ENCODE data around the gene ADD3. TPM values are rescaled to one million over a fixed set of nuclear protein-coding genes. Genes with fewer than 3 reads are reported as not detected.

Gene ADD3
- total and polyA plus RNA-seq, 8 donors: 31.9 to 83.3 (median 47.2) TPM

DNA sequence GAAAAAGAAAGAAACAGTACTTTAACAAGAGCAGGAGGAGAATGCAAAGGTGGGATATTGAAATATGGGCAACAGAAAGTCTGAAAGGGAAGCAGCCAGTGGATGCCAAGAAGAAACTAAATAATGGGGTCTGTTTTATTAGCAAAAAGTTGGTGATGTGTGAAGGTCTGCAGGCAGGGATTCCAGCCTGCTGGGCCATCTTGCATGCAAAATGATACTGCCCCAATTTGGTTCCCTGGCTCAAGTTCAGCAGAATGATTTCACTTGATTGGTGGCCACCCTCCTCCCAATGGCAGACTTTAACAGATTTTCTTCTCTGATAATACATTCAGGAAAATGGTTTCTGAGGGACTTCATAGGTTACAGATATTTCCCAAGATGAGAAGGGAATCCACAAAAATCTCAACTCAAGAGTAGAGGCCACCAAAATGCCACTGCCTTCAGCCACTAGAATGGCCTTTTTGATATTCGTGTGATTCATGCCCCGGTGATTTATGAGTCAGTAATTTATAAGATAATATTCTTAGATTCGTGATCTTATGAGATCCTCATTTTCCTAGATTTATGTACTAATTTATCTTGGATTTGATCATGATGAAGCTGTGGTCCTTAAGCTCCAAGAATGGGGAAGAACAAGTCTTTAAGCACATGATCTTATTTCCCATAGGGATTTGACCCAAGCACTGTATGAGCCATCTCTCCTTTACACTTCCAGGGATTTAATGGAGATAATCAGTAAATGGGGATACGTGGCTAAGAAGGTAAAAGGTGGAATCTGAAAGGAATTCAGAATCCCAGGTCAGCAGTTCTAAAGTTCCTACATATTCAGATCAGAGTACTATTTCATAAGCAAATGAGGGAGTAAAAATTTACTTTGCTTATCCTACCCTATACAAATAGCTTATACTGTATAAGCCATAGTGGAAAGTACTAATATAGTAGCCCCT is 32.3 kb upstream of the ADD3 start:
- Histone ChIP-seq H3K4me1 (peaks cover 17 to 38% (median 18%) of the 10 kb centered on the region in 3 donors), H3K27me3 (no peaks in the 10 kb centered on the region), H3K36me3 (no peaks in the 10 kb centered on the region), H3K27ac (peak overlapping the region in 3 of 4 donors; percentile 6 to 8 (median 6)), H3K9me3 (no peaks in the 10 kb centered on the region), H3K4me3 (no peak overlapping the region)
- WGBS, 2 donors: 64 to 66% methylated on average over 4 of the region's 4 CpGs
- DNase-seq (no peak), FAIRE-seq (no peak), ATAC-seq (no peak)
- TF ChIP-seq, protein P1, sequence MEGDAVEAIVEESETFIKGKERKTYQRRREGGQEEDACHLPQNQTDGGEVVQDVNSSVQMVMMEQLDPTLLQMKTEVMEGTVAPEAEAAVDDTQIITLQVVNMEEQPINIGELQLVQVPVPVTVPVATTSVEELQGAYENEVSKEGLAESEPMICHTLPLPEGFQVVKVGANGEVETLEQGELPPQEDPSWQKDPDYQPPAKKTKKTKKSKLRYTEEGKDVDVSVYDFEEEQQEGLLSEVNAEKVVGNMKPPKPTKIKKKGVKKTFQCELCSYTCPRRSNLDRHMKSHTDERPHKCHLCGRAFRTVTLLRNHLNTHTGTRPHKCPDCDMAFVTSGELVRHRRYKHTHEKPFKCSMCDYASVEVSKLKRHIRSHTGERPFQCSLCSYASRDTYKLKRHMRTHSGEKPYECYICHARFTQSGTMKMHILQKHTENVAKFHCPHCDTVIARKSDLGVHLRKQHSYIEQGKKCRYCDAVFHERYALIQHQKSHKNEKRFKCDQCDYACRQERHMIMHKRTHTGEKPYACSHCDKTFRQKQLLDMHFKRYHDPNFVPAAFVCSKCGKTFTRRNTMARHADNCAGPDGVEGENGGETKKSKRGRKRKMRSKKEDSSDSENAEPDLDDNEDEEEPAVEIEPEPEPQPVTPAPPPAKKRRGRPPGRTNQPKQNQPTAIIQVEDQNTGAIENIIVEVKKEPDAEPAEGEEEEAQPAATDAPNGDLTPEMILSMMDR (IDR thresholded peaks at IDR 0.05): no peak
- intact Hi-C loops (cut with DNase I): no loop called here

DNA sequence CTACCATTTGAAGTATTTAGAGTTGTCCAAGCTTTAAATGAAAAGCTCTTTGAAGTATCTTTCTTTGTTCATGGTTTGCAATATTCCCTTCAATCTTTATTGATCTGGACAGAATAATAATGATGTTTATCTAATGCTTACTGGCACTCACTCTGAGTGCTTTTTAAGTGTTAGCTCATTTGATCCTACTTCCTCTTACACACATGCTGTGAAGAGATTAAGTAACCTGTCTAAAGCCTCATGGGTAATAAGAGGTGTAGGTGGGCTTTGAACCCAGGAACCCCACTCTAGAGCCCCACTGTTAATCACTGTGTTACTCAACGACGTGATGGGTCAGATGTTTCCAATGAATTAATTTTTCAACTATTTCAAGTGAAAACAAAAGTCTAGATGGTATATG is 31.1 kb upstream of the ADD3 start:
- H3K27me3 ChIP-seq: no peaks in the 10 kb centered on the region
- peak overlapping the region in 2 of 4 donors; percentile 58 to 66 for H3K27ac ChIP-seq
- TF ChIP-seq, protein P1 (IDR thresholded peaks at IDR 0.05): no peak
- H3K36me3 ChIP-seq: no peaks in the 10 kb centered on the region
- H3K9me3 ChIP-seq: no peaks in the 10 kb centered on the region
- FAIRE-seq: no peak
- intact Hi-C loops (cut with DNase I): no loop called here
- DNase-seq: no peak
- WGBS, 2 donors: 58 to 76% methylated on average over 2 of the region's 2 CpGs
- ATAC-seq: peak in 2 of 4 donors; percentile 13 to 26
- peaks cover 17 to 38% (median 18%) of the 10 kb centered on the region in 3 donors for H3K4me1 ChIP-seq
- H3K4me3 ChIP-seq: no peak overlapping the region

DNA sequence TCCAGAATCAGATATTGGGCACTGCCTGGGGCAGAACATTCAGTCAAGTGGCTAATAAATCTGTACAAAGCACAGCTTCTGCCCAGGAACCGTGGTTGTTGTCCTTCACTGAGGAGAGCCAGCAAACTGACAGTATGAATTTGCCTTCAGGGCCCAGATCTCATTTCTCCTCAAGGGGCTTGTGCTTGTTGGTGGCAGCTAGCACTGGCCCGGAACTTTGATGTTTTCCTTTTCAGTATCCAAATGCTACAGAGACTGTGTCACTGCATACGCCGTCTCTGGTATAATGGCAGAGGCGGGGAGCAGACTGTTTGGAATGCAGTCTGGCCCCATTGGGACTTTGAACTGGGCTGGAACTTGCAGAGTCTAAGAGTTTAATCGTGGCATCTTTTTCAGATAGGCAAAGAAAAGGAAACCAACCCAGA is 30.4 kb upstream of the ADD3 start:
- peak in 1 of 6 donors; percentile 62 for DNase-seq
- H3K4me1 ChIP-seq: peaks cover 17 to 40% (median 18%) of the 10 kb centered on the region in 3 donors
- H3K36me3 ChIP-seq: no peaks in the 10 kb centered on the region
- H3K4me3 ChIP-seq: no peak overlapping the region
- no peaks in the 10 kb centered on the region for H3K27me3 ChIP-seq
- no peak for FAIRE-seq
- WGBS, 2 donors: 22 to 30% methylated on average over 6 of the region's 6 CpGs
- TF ChIP-seq, protein P1 (IDR thresholded peaks at IDR 0.05): no peak
- peak overlapping the region in 2 of 4 donors; percentile 58 to 66 for H3K27ac ChIP-seq
- no peaks in the 10 kb centered on the region for H3K9me3 ChIP-seq
- intact Hi-C loops (cut with DNase I): no loop called here
- peak; percentile 53 to 81 (median 66) for ATAC-seq

DNA sequence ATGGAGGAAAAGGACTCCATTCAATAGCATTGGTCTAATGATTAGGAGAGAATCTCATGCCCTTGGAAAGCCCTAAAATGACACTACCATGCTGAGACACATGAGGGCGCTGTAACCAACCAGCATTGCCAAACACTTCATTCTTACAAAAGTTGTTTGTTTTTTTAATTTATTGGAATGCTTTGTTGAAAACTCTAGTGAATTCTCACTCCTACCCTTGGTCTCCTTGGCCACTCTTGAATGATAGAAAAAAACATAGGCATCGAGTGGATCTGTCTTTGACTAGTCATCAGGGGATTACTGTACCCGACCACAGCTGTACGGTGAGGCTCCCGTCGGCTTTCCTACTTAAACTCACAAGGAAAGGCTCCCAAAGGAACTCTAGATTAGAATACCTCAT is 29.3 kb upstream of the ADD3 start:
- DNase-seq (peak in 2 of 6 donors; percentile 55 to 59), FAIRE-seq (no peak), ATAC-seq (peak; percentile 37 to 54 (median 52))
- intact Hi-C loops (cut with DNase I): no loop called here
- peaks cover 0 to 3% (median 0%) of the 10 kb centered on the region in 4 donors for H3K9me3 ChIP-seq
- TF ChIP-seq, protein P1 (IDR thresholded peaks at IDR 0.05): peak; percentile 48 to 64 (median 56)
- H3K27me3 ChIP-seq: no peaks in the 10 kb centered on the region
- no peak overlapping the region for H3K27ac ChIP-seq
- no peak overlapping the region for H3K4me3 ChIP-seq
- H3K36me3 ChIP-seq: no peaks in the 10 kb centered on the region
- WGBS, 2 donors: 81 to 84% methylated on average over 6 of the region's 6 CpGs
- peaks cover 17 to 45% (median 18%) of the 10 kb centered on the region in 3 donors for H3K4me1 ChIP-seq

Measured in pancreas (tissue), 10 donors.